HG03097 (cell line): ENCODE results near the gene PEDS1.
"Not testable (repeated sequence)": the region's sequence is repeated elsewhere in the genome, so short reads cannot be mapped to it uniquely, and the experiment has no call there.

Experiments
- ATAC-seq: cut with Tn5 transposase; IDR thresholded peaks from one replicate; pipeline ENCODE4 v1.9.1; 2021; ENCODE audit not compliant: unreplicated experiment, low FRiP score

Gene PEDS1

DNA sequence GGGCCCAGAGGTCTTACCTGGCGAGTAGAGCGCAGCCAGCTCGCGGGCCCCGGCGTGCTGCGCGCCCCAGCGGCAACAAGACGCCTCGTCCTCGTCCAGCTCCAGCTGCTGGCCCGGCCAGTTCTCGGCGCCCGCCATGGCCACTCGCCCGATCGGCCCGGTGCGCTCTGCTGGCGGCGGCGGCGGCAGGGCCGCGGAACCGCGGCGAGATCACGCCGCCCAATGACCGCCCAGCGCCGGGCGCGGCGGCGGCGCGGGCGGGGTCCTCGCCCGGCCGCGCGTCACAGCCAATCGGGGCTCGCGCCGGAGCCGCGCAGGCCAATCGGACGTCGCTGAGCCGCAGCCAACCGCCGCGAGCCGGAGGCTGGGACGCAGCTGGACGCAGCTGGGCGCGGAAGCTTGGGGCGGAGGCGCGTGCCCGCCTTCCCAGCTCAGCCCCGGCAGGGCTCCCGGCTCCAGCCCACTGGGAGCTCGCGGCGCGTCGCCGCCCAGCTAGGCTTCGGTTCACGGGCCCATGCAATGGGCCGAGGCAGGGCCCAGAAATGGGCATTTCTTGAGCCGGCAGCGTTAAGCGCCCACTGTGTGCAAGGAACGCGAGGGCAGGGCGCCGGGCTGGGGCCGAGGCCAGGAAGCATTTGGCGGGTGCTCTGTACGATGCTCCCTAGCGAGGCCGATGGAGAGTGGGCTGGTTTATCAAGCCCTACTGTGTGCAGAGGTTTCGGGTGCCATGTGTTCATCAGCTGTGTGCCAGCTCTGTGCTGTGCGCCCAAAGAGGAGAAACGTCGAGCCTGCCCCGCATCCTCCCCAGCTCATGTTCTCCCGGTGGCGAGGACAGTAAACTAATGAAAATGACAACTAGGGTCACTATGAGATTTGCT is at the start of gene PEDS1:
Gene PEDS1 (minus strand): TSS at position 224 of the 878 bp plus-strand sequence. CDS start 86 bp downstream, at position 138.
- peak; percentile 92 for ATAC-seq

DNA sequence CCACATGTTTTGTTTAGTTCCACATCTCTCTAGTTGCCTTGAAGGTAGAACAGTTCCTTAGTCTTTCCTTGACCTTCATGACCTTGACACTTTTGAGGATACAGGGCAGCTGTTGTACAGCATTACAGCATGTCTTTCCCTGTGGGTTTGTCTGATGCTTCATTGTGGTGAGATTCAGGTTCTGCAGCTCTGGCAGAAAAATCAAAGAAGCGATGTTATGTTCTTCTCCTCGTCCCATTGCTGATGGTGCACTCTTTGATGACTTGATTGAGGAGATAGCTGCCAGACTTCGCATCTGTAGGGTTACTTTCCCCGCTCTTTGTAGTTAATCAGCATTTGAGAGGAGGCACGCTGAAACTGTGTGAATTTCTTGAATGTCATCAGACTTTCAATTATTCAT is 49.2 kb upstream of the PEDS1 start:
- ATAC-seq, result no peak

DNA sequence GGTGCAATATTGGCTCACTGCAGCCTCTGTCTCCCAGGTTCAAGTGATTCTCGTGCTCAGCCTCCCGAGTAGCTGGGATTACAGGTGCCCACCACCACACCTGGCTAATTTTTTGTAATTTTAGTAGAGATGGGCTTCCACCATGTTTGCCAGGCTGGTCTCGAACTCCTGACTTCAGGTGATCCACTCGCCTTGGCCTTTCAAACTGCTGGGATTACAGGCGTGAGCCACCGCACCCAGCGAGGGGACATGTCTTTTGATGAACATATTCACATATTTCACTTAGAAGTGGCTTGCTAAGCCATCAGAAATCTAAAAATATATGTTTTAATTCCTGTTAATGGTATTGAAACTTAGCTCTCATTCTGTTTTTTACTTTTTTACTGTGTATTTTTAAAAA is 48.2 kb upstream of the PEDS1 start:
- not testable (repeated sequence) for ATAC-seq

DNA sequence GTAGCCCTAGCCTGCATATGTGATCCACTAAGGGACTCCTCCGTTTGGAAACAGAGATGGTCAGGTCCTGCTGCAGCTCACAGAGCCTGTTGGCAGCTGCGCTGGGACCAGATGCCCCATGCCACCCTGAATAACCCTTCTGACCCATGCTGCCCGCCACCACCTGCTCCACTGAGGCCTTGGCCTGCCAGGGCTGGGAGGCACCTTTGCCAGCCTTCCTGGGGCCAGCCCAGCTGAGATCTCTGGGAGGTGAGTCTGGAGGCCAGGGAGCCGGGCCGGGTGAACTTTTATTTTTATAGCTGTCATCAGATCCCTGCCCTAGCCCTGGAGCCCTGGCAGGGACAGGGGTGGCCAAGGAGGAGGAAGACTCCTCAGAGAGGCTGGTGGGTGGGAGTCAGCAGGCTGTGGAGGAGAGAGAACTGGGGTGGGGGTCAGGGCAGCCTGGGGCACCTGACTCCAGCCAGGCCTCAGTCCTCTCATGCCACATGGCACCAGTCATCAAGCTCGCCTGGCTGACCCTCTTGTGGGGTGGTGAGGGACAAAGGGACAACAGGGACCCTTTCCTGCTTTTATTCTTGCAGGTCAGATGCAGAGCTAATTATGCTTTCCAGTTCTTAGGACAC is 47.1 kb upstream of the PEDS1 start:
- no peak for ATAC-seq

DNA sequence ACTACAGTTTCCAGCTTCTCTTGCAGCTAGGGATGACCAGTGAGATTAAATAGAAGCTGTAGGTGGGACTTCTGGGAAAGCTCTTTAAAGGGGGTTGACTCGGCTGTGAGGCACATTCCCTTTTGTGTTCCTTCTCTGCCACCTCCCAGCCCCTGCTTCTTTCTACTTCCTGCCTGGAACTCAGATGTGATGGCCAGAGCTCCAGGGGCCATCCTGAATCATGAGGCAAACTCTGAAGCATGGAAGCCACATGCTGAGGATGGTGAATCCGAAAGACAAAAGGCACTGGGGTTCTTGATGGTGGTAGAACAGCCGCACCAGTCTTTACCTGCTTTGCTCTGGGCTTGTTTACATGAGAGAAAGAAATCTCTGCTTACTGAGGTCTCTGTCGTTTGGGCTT is 46.2 kb upstream of the PEDS1 start:
- ATAC-seq, result no peak

DNA sequence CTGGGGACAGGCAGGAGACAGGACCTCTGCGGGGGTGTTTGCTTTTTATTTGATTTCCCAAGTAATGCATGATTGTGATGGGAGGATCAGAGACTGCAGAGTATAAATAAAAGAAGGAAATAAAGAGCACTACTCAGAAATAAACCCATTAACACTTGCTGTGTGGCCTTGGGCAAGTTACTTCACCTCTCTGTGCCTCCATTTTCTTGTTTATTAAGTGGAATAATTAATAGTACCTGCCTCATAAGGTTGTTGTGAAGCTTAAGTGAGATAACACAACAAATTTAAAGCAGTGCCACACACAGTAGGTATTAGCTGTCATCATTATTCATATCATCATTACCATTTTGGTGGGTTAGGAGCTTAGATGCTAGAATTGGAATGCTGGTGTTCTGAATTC is 45.2 kb upstream of the PEDS1 start:
- no peak for ATAC-seq

GRCh38 chr20:50198180-50198666 is 44.7 kb upstream of the PEDS1 start:
- ATAC-seq, result no peak

GRCh38 chr20:50197463-50198179 is 44.1 kb upstream of the PEDS1 start:
- no peak for ATAC-seq

GRCh38 chr20:50196896-50197295 is 43.4 kb upstream of the PEDS1 start:
- ATAC-seq, result no peak

DNA sequence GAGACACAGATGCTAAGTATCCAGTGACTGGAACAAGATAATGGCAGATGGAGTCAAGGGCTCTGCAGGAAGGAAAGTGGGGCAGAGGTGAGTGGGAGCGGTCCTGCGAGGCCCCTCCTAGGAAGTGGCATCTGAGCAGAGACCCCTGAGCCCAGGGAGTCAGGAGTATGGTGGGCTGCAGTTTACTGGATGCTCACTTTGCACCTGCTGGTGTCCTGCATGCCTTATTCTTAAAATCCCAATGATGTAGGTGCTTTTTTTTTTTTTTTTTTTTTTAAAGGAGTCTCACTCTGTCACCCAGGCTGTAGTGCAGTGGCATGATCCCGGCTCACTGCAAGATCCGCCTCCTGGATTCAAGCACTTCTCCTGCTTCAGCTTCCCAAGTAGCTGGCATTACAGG is 42.7 kb upstream of the PEDS1 start:
- no peak for ATAC-seq

GRCh38 chr20:50195524-50196120 is 42.1 kb upstream of the PEDS1 start:
- no peak for ATAC-seq

GRCh38 chr20:50194831-50195523 is 41.5 kb upstream of the PEDS1 start:
- no peak for ATAC-seq

- no peak for ATAC-seq
Measured at GRCh38 chr20:50194422-50194830, 40.9 kb upstream of the PEDS1 start.

DNA sequence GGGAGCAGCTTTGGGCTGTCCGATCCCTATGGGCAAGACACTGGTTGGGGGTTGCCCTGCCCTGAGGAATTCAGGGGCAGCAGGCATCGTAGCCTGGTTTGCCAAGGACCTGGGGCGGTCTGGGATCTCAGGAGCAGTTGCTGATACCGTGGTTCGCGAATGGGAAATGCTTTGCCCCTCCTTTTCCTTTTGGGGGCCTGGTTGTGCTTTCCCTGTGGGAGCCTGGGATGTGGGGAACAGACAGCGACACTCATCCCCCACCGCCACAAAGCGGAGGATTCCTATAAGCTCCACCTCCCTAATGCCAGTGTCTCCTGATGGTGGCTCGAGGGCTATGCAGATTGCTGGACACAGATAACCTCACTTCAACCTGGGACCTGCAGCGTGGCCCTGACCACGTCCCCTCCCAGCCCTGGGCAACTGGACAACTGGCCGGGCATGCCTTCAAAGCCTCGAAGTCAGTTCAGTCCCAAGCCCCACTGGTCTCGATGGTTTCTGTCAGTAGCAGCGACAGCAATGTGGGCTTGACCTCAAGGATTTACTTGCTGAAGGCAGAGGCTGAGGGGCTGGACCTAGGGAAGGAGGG is 40.4 kb upstream of the PEDS1 start:
- no peak for ATAC-seq

GRCh38 chr20:50193199-50193835 is 39.8 kb upstream of the PEDS1 start:
- ATAC-seq, result no peak

DNA sequence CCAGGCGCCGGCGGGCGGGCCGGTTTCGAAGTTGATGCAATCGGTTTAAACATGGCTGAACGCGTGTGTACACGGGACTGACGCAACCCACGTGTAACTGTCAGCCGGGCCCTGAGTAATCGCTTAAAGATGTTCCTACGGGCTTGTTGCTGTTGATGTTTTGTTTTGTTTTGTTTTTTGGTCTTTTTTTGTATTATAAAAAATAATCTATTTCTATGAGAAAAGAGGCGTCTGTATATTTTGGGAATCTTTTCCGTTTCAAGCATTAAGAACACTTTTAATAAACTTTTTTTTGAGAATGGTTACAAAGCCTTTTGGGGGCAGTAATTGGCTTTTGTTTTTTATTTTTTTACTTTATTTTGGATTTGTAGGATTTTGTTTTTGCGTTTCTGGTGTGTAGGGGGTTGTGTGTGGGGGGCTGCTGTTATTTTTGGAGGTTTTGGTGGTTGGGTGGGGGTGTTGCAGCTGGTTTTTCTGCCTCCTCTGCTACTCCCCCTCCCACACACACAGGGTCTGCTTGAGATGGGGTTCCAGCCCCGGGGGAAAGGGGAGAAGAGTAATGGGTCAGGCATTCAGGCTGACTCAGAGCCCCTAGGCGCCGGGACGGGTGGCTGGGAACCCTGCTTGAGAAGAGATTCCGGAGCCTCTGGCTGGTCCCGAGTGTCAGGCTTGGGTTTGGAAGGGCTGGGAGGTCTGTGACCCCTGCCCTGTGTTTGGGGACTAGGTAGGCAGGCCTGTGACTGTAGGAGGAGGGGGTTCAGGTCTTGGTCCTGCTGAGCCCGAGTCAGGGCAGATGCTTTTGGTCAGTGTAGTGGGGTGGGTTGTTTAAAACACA is 39.1 kb upstream of the PEDS1 start:
- no peak for ATAC-seq

GRCh38 chr20:50191544-50192363 is 38.2 kb upstream of the PEDS1 start:
- no peak for ATAC-seq

DNA sequence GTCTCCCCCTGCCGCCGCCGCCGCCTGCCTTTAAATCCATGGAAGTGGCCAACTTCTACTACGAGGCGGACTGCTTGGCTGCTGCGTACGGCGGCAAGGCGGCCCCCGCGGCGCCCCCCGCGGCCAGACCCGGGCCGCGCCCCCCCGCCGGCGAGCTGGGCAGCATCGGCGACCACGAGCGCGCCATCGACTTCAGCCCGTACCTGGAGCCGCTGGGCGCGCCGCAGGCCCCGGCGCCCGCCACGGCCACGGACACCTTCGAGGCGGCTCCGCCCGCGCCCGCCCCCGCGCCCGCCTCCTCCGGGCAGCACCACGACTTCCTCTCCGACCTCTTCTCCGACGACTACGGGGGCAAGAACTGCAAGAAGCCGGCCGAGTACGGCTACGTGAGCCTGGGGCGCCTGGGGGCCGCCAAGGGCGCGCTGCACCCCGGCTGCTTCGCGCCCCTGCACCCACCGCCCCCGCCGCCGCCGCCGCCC is 37.6 kb upstream of the PEDS1 start:
- no peak for ATAC-seq
